Effector memory CD8-positive, alpha-beta T cell (primary cell): ENCODE data around the gene ARHGAP24.

Experiments
- ATAC-seq: fragments of 150-1000 bp; cut with Tn5 transposase; replicated peaks from 2 replicates; pipeline ENCODE4 v1.10.0; 2021; ENCODE audit warnings: mild to moderate bottlenecking, moderate library complexity
- DNase-seq, 3 experiments: peaks; one replicate each; pipeline ENCODE4 v3.0.0; 2021
- H3K27ac Mint-ChIP-seq, 2 donors: one replicate each; pipeline ENCODE4 v1.8.0; 2022; ENCODE audit warnings: mild to moderate bottlenecking in 2 of 2, mixed read lengths in 2 of 2, moderate library complexity in 2 of 2
- H3K27me3 Mint-ChIP-seq, 2 donors: one replicate each; pipeline ENCODE4 v1.8.0; 2022; ENCODE audit warnings: mixed read lengths in 2 of 2
- H3K36me3 Mint-ChIP-seq: one replicate; pipeline ENCODE4 v1.8.0; 2022; ENCODE audit warnings: mild to moderate bottlenecking, moderate library complexity, mixed read lengths; ENCODE audit not compliant: insufficient read depth
- H3K4me1 Mint-ChIP-seq, 2 donors: one replicate each; pipeline ENCODE4 v1.8.0; 2022; ENCODE audit warnings: low read depth in 2 of 2, mixed read lengths in 2 of 2
- H3K4me3 Mint-ChIP-seq, 2 donors: one replicate each; pipeline ENCODE4 v1.8.0; 2022; ENCODE audit warnings: mild to moderate bottlenecking in 2 of 2, mixed read lengths in 2 of 2, moderate library complexity in 2 of 2
- H3K9me3 Mint-ChIP-seq, 2 donors: one replicate each; pipeline ENCODE4 v1.8.0; 2022; ENCODE audit warnings: mixed read lengths in 2 of 2

The ARHGAP24 gene

GRCh38 chr4:85776579-85776978 is 301.6 kb downstream of the ARHGAP24 start:
- Mint-ChIP-seq H3K9me3 (peaks cover 8 to 20% of the 10 kb centered on the region in 2 donors), H3K4me3 (no peak overlapping the region)

DNA sequence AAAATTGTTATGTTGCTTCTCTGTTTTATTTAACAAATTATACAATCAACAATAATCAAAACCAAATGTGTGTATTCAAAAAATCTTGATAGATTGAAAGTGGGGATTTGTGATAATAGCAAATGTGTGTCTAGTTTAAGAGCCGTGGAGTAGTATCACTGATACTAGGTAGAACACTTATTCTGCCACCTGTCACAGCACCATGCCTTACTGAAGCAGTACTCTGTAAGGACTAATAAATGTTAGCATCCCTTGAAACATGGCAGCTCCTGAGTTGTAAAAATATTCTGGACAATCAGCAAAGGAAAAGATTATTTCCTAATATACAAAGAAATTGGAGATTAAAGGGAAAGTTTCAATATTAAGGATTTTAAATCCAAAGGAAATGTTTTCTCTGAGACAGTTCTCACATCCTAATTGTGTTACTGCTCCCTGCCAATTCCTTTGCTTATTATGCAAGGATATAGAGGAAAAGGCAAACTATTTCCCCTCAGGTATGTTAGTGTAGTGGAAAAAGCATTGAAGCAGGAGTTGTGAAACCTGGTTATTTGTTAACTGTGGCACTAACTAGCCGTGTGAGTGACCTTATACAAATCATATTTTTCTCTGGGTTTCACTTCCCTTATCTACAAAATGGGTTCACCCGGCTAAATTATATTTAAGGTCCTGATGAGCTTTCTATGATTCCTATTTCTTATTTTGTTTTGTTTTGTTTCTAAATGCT is 303.1 kb downstream of the ARHGAP24 start:
- H3K36me3 Mint-ChIP-seq: no peaks in the 10 kb centered on the region
- H3K4me3 Mint-ChIP-seq: peak overlapping the region in 1 of 2 donors; percentile 2
- DNase-seq (no peak), ATAC-seq (no peak)
- H3K4me1 Mint-ChIP-seq: no peaks in the 10 kb centered on the region
- peaks cover 10 to 20% of the 10 kb centered on the region in 2 donors for H3K9me3 Mint-ChIP-seq
- H3K27ac Mint-ChIP-seq: no peak overlapping the region
- H3K27me3 Mint-ChIP-seq: no peaks in the 10 kb centered on the region

More at GRCh38 chr4:85776579-85776978, 301.6 kb downstream of the ARHGAP24 start:
- H3K27me3 Mint-ChIP-seq: no peaks in the 10 kb centered on the region
- ATAC-seq: no peak
- no peaks in the 10 kb centered on the region for H3K36me3 Mint-ChIP-seq
- no peak overlapping the region for H3K27ac Mint-ChIP-seq
- no peak for DNase-seq
- H3K4me1 Mint-ChIP-seq: no peaks in the 10 kb centered on the region

DNA sequence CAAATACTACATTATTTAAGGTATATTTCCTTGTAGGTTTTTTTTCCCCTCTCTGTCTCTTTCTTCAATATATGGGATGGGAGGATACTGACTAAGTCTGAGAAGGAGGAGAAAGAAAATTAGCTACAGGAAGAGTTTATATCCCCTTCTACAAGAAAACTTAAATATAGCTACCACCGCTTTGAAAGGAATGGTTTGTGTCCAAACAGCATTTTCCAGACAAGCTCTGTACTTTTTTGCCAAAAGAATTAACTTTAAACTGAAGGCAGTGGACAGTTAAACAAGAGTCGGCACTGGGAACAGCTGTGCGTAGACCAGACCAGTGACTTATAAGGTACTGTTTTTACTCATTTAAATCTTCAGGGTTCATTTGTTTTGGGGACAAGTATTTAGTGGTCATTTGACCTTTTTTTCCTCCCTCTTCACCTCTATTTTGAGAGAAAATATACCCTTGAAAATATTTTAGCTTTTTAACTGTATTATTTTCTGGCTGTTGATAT is 303.7 kb downstream of the ARHGAP24 start:
- no peak overlapping the region for H3K27ac Mint-ChIP-seq
- peak overlapping the region in 1 of 2 donors; percentile 2 for H3K4me3 Mint-ChIP-seq
- no peaks in the 10 kb centered on the region for H3K36me3 Mint-ChIP-seq
- ATAC-seq: no peak
- no peaks in the 10 kb centered on the region for H3K27me3 Mint-ChIP-seq
- H3K9me3 Mint-ChIP-seq: peaks cover 10 to 14% of the 10 kb centered on the region in 2 donors
- no peaks in the 10 kb centered on the region for H3K4me1 Mint-ChIP-seq
- DNase-seq: no peak

DNA sequence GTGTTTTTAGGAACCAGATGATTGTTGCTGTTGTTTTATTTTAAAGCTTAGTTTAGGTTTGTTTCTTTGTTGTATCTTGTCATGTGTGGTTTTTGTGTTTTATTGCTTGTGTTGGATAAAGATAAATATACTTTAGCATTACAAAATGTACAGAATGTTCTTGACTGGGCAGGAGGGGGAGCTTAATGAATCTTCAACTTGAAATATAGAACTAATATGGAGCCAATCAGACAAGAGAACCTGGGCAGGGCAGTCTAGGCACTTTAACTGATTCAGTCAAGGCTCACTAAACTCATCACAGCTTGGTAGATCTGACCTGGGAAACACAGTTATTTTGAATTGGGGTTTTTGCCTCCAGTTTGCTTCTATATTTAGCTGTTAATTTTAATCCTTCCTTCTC is 304.2 kb downstream of the ARHGAP24 start:
- peaks cover 14 to 18% of the 10 kb centered on the region in 2 donors for H3K9me3 Mint-ChIP-seq
- H3K4me1 Mint-ChIP-seq: no peaks in the 10 kb centered on the region
- ATAC-seq: no peak
- no peak overlapping the region for H3K27ac Mint-ChIP-seq
- DNase-seq: no peak
- H3K4me3 Mint-ChIP-seq: no peak overlapping the region
- H3K27me3 Mint-ChIP-seq: no peaks in the 10 kb centered on the region
- no peaks in the 10 kb centered on the region for H3K36me3 Mint-ChIP-seq

DNA sequence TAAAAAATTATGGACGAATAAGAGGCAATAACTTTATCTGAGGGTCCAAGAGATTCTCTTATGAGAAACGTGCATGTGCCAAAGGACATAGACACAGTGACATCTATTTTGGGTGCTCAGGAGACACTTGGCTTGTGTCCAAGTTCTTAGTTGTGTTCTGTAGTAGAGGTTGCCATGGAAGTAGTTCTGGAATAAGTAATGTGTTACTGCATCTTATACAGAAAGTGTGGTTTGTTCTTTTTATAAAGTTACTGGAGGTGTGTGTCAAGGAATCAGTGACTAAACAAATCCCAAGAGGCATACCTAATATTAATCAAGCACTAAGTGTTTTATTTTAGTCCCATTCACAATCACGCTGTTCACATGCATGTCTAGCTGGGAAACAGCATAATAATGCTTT is 305.7 kb downstream of the ARHGAP24 start:
- Mint-ChIP-seq H3K4me3 (no peak overlapping the region), H3K36me3 (no peaks in the 10 kb centered on the region), H3K4me1 (peaks cover 0 to 3% of the 10 kb centered on the region in 2 donors), H3K27me3 (no peaks in the 10 kb centered on the region), H3K27ac (no peak overlapping the region), H3K9me3 (peaks cover 13 to 14% of the 10 kb centered on the region in 2 donors)
- ATAC-seq (no peak), DNase-seq (no peak)

- DNase-seq (no peak), ATAC-seq (no peak)
- Mint-ChIP-seq H3K27ac (no peak overlapping the region), H3K4me1 (peaks cover 0 to 3% of the 10 kb centered on the region in 2 donors), H3K36me3 (no peaks in the 10 kb centered on the region), H3K4me3 (no peak overlapping the region), H3K9me3 (peaks cover 11 to 15% of the 10 kb centered on the region in 2 donors), H3K27me3 (no peaks in the 10 kb centered on the region)
Observed at GRCh38 chr4:85783483-85783882, 308.5 kb downstream of the ARHGAP24 start.

DNA sequence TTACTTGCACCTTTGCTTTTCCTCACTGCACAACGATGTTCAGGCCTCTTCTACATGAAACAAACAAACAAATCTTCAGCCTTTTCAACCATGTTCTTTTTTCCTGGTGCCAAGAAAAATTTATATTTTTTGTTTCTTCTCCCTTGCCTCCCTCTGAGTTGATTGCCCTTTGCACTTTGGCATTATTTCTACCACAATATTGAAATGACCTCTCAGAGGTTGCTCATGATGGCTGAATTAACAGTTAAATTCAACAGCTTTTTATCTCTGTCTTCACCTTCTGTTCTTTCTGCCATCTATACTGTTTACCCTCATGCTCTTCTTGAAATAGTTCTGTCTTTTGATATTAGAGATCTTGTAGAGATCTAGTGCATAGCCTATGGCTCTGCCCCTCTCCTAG is 308.9 kb downstream of the ARHGAP24 start:
- H3K27me3 Mint-ChIP-seq: no peaks in the 10 kb centered on the region
- no peak overlapping the region for H3K27ac Mint-ChIP-seq
- no peak overlapping the region for H3K4me3 Mint-ChIP-seq
- no peak for ATAC-seq
- peaks cover 11 to 15% of the 10 kb centered on the region in 2 donors for H3K9me3 Mint-ChIP-seq
- peaks cover 0 to 3% of the 10 kb centered on the region in 2 donors for H3K4me1 Mint-ChIP-seq
- no peaks in the 10 kb centered on the region for H3K36me3 Mint-ChIP-seq
- DNase-seq: no peak

GRCh38 chr4:85784348-85784747 is 309.4 kb downstream of the ARHGAP24 start:
- Mint-ChIP-seq H3K4me3 (no peak overlapping the region), H3K9me3 (peaks cover 11 to 15% of the 10 kb centered on the region in 2 donors), H3K36me3 (no peaks in the 10 kb centered on the region), H3K27me3 (no peaks in the 10 kb centered on the region), H3K4me1 (peaks cover 0 to 3% of the 10 kb centered on the region in 2 donors), H3K27ac (no peak overlapping the region)
- ATAC-seq: no peak
- DNase-seq: no peak

DNA sequence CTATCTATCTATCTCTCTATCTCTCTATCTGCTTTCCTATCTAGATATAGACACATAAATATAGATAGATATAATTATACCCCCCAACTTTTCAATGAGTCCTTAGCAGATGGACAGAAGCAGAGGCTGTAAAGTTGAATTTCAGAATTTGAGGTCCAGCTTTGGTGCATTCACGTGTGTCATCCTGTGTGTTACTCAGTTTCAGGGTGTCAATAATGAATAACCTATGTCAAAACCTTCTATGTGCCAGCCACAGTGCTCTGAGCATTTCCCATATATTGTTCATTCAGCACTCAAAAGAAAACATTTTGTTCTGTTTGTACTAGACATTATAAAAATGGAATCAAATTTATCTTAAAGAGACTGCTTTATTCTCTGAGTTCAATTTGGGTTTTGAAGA is 310.0 kb downstream of the ARHGAP24 start:
- Mint-ChIP-seq H3K9me3 (peaks cover 11 to 15% of the 10 kb centered on the region in 2 donors), H3K27ac (no peak overlapping the region)
- no peak for ATAC-seq

DNA sequence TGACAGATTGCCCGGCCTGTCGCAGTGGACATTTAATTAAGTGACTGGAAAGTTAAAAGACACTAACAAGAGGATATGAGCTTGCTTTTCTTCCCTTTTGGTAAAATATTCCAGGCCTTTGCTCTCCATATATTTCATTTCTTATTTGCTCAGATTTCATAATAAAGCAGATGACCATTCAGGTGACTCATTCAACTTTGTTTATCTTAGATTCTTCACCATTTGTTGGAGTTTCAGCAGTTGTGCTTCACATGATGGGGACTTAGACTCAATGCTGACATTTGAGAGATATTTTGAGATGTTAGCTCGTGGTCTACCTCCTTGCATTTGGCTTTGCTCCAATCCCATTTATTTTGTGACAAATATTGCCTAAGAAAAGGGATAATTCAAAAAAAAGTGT is 312.2 kb downstream of the ARHGAP24 start:
- Mint-ChIP-seq H3K27me3 (no peaks in the 10 kb centered on the region), H3K4me3 (no peak overlapping the region), H3K4me1 (peaks cover 0 to 3% of the 10 kb centered on the region in 2 donors), H3K9me3 (peaks cover 11 to 18% of the 10 kb centered on the region in 2 donors), H3K36me3 (no peaks in the 10 kb centered on the region), H3K27ac (no peak overlapping the region)
- ATAC-seq (no peak), DNase-seq (no peak)

More for the DNA sequence above, 310.0 kb downstream of the ARHGAP24 start:
- no peaks in the 10 kb centered on the region for H3K27me3 Mint-ChIP-seq
- peaks cover 0 to 3% of the 10 kb centered on the region in 2 donors for H3K4me1 Mint-ChIP-seq
- no peaks in the 10 kb centered on the region for H3K36me3 Mint-ChIP-seq
- H3K4me3 Mint-ChIP-seq: no peak overlapping the region
- DNase-seq: no peak

DNA sequence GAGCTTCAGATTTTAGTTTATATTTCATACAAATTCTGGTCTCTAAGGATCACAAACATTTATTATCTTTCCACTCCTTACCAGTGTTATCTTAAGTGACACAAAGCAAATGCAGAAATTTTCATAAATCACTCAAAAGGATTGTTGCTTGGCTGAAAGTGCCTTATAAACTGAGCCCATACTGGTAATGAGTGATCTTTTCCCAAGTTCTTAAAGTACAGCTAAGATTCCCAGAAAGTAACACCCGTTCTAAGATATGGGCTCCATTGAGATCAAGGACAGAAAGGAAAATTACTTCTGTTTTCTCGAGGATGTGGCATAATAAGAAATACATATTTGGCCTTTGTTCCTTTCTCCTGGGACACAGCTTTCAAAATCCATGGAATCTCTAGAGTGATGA is 313.7 kb downstream of the ARHGAP24 start:
- ATAC-seq: no peak
- no peak overlapping the region for H3K4me3 Mint-ChIP-seq
- DNase-seq: no peak
- H3K4me1 Mint-ChIP-seq: peaks cover 0 to 3% of the 10 kb centered on the region in 2 donors
- H3K36me3 Mint-ChIP-seq: no peaks in the 10 kb centered on the region
- no peaks in the 10 kb centered on the region for H3K27me3 Mint-ChIP-seq
- H3K27ac Mint-ChIP-seq: no peak overlapping the region
- H3K9me3 Mint-ChIP-seq: peaks cover 11 to 16% of the 10 kb centered on the region in 2 donors

- no peak for DNase-seq
- Mint-ChIP-seq H3K36me3 (no peaks in the 10 kb centered on the region), H3K27ac (no peak overlapping the region), H3K4me1 (peaks cover 0 to 3% of the 10 kb centered on the region in 2 donors), H3K4me3 (no peak overlapping the region), H3K27me3 (no peaks in the 10 kb centered on the region), H3K9me3 (peaks cover 7 to 11% of the 10 kb centered on the region in 2 donors)
- ATAC-seq: no peak
Observed at GRCh38 chr4:85789241-85789640, 314.3 kb downstream of the ARHGAP24 start.

- ATAC-seq (no peak), DNase-seq (no peak)
- Mint-ChIP-seq H3K36me3 (no peaks in the 10 kb centered on the region), H3K9me3 (peaks cover 0 to 8% of the 10 kb centered on the region in 2 donors), H3K27me3 (no peaks in the 10 kb centered on the region), H3K4me3 (no peak overlapping the region), H3K4me1 (no peaks in the 10 kb centered on the region), H3K27ac (no peak overlapping the region)
Observed at GRCh38 chr4:85790582-85790981, 315.6 kb downstream of the ARHGAP24 start.
